HG03520 (cell line): ENCODE results near the gene DIRAS3.
"Not testable (repeated sequence)": the region's sequence is repeated elsewhere in the genome, so short reads cannot be mapped to it uniquely, and the experiment has no call there.

Experiments used
- ATAC-seq: cut with Tn5 transposase; IDR thresholded peaks from one replicate; pipeline ENCODE4 v1.9.1; 2021; ENCODE audit warnings: mild to moderate bottlenecking, moderate library complexity; ENCODE audit not compliant: unreplicated experiment

Gene DIRAS3

DNA sequence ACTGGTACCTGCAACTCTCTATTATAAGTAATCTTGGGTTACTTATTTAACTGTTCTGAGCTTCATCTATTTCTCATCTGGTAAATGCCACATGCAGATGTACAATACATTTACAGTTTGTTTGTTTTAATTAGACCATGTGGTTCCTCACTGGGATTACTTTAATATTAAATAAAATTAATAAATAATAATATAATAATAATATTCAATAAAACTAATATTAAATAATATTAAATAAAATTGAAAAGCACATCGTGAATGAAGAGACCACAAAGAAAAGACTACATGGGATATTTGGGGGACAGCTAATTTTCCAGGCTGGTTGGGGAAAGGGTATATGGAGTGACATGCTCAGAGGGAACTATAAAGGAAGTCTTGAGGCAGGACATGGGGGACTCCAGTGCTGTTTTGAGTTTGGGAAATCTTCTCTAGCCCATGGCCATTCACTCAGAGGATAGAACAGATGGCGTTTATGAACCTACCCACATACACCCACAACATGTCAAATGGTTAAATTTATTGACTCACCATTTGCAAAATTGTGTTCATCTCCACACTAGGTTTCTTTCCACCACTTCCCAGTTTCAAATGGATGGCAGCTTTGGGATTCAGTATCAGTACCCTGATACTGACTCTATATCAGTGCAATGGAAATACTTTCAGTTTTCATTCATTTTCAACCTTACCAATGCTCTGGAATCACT lies 25.6 kb downstream of the DIRAS3 start:
- ATAC-seq: no peak

- ATAC-seq: no peak
These were observed 34.0 kb downstream of the DIRAS3 start for GRCh38 chr1:68016381-68016780.

DNA sequence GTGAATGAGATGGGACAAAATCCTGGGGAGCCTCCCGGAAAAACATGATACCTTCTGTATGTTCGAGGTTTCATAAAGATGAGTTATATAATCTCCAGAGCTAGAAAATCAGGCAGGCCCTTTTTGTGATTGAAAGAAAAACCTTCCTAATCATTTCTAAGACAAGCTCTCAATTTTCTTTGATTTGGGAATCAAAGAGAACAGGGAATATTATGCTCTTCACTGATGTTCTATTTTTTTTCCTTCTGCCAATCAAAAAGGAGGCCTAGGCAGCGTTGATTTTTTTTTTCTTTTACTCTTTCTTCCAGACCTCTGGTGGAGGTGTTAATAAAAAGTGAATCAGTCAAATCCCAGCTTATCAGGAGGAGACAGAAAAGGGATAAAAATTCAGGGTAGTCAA lies 34.5 kb downstream of the DIRAS3 start:
- ATAC-seq: no peak

- no peak for ATAC-seq
These were observed 35.1 kb downstream of the DIRAS3 start for GRCh38 chr1:68015369-68015768.

DNA sequence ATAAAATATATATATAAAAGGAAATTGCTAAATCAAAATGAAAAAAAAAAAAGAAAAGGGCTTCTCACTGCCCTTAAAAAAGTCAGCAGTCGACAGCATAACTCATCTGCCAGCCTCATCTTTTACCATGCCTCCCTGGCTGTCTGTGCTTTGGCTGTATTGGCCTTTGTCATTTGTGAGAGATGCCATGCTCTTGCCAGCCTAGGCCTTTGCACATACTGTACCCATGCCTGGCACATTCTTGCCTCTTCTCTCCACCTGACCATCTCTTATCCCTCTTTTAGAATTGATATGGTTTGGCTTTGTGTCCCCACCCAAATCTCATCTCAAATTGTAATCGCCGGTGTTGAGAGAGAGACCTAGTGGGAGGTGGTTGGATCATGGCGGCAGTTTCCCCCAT lies 37.1 kb downstream of the DIRAS3 start:
- no peak for ATAC-seq

GRCh38 chr1:68011657-68012375 lies 38.6 kb downstream of the DIRAS3 start:
- ATAC-seq: no peak

DNA sequence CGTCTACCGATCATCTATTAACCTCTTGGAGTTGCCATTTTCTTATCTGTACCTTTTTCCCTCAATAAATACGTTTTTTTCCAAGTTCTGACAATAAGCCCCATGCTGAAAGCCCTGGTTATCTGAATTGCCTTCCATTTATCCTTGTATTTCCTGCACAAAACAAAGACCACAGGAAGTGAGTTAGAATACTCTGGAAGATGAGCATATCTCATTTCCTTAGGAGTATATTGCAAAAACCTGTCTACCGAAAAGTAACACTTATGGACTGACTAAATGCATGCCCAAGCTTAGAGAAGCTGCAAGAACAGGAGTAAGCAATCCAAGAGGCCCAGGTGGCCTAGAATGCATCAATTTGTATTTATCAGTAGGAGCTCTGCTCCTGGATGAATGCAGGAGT lies 39.9 kb downstream of the DIRAS3 start:
- no peak for ATAC-seq

- ATAC-seq: no peak
These were observed 40.3 kb downstream of the DIRAS3 start for GRCh38 chr1:68010090-68010489.

- ATAC-seq: not testable (repeated sequence)
These were observed 46.8 kb downstream of the DIRAS3 start for GRCh38 chr1:68003626-68004025.

DNA sequence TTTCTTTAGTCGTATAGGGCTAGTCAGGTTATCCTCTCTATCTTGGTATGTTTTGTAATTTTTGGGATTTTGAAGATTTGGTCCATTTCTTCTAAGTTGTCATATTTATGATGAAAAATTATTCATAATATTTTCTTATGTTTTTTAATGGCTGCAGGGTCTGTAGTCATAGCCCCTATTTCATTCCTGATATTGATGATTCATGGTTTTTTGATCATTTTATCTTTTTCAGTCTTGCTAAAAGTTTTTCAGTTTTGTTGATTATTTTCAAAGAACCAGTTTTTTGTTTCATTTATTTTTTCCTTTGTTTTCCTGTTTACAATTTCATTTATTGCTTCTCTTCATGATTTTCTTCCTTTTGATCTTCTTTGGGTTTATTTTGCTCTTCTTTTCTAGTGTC lies 50.2 kb downstream of the DIRAS3 start:
- ATAC-seq: no peak

- no peak for ATAC-seq
These were observed 52.7 kb downstream of the DIRAS3 start for GRCh38 chr1:67997746-67998145.
